Spinal cord (tissue), 10 donors: ENCODE measurements around the gene ZDHHC16. TPM values are rescaled to one million over a fixed set of nuclear protein-coding genes. Genes with fewer than 3 reads are reported as not detected.

Source experiments
- DNase-seq, 6 donors: peaks; one replicate each; pipeline versions ENCODE4 v3.0.0 to v3.0.0-alpha.2; 2013 to 2015; ENCODE audit warnings: low spot score in 6 of 6, low read depth in 4 of 6
- H3K27ac ChIP-seq: one replicate; pipeline ENCODE4 v1.5.1; 2013; ENCODE audit warnings: low read depth, low read length, control low read depth
- H3K27me3 ChIP-seq: one replicate; pipeline ENCODE4 v1.6.1; 2013; ENCODE audit warnings: low read length; ENCODE audit not compliant: control insufficient read depth, insufficient read depth
- H3K36me3 ChIP-seq: one replicate; pipeline ENCODE4 v1.6.1; 2013; ENCODE audit warnings: low read length; ENCODE audit not compliant: control insufficient read depth, insufficient read depth
- H3K4me1 ChIP-seq: one replicate; pipeline ENCODE4 v1.6.1; 2013; ENCODE audit warnings: low read length; ENCODE audit not compliant: control insufficient read depth, insufficient read depth
- H3K4me3 ChIP-seq: one replicate; pipeline ENCODE4 v1.5.1; 2013; ENCODE audit warnings: low read depth, low read length, control low read depth
- H3K9me3 ChIP-seq: one replicate; pipeline ENCODE4 v1.6.1; 2013; ENCODE audit warnings: low read length; ENCODE audit not compliant: control insufficient read depth, insufficient read depth
- WGBS: methylation state at CpG from one replicate; pipeline ENCODE4 v1.1.5; 2013; ENCODE audit warnings: missing lambda C conversion rate; ENCODE audit not compliant: insufficient coverage; 5-methylcytosine and 5-hydroxymethylcytosine counted together
- polyA plus RNA-seq, 2 donors: library from polyadenylated mRNA; unstranded; fragments of 120-200 nt; gene quantifications; one replicate each; pipeline ENCODE4 v1.2.1, GENCODE V29; 2013; ENCODE audit not compliant: insufficient read length in 2 of 2
- total RNA-seq, 2 donors: library from RNA; depleted of rRNA in 1 of 2; stranded (reverse); fragments of 120-200 nt in 1 of 2; fragments of >200 nt in 1 of 2; gene quantifications; one replicate each; pipeline versions ENCODE4 v1.2.3 to v1.2.4, GENCODE V29; 2013 to 2014
- donor health status: healthy.

ZDHHC16 gene
- total and polyA plus RNA-seq, 4 donors = 18.1 to 52.9 (median 45.7) TPM

DNA sequence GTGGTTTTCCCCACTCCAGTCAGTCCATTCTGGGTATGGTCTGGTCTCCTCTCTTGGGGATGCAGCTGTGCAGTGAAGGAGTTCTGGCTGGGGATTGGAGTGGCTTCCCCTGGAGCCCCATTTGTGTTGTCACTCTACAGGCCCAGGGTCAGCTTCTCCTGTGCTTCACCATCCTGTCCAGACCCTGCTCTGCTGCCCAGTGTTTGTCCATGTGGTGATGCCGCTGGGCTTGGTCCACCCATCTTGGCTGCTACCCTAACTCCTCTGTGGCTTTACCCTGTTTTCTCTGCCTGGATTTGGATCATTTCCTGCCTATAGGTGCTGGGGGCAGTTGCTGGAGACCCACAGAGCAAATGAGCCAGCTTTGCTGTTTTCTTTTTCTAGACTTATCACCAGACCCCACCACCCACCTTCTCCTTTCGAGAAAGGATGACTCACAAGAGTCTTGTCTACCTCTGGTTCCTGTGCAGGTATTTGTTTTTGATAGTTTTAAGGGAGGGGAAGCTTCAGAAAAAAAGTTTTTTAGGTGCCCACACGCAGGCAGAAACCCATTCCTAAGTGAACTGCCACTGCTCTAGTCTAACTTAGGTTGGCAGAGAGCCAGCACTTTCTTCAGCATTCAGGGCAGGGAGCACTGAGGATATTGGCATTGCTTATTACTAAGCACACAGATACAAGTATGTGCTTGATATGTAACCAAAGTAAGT lies 8.5 kb downstream of the ZDHHC16 start:
- Histone ChIP-seq H3K4me3 (no peak overlapping the region), H3K9me3 (no peaks in the 10 kb centered on the region), H3K27ac (no peak overlapping the region), H3K27me3 (no peaks in the 10 kb centered on the region), H3K36me3 (peaks cover 75% of the 10 kb centered on the region), H3K4me1 (peaks cover 7% of the 10 kb centered on the region)
- WGBS = 66% methylated on average over 2 of the region's 3 CpGs
- peak in 4 of 6 donors; percentile 13 to 60 (median 39) for DNase-seq

DNA sequence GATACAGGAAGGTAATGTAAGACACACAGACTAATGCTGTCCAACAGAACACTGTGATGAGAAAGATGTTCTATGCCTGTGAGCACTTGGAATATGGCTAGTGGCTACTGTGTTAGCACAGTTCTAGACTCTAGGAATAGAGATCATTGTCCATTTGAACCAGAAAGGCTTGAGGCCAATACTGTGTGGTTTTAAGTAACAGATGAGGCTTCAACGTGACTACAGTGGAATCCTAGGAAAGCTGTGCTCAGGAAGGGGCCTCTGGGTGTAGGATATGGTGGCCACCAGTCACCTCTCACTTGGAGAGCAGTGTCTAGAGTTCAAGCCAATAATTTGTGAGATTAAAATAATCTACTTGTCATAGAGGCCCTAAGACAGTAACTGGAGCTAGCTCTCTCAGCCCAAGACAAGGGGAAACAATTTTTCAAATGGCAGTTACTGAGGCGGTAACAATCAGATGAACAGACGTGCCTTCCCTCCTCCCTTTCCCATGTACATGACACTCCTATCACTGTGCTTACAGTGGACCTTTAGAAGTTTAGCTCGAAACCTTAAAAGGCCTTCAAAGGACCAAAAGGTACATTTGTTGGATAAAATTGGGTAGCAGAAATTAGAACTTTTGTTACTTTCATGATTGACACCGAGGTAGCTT lies 10.2 kb downstream of the ZDHHC16 start:
- Histone ChIP-seq H3K27ac (no peak overlapping the region), H3K36me3 (peaks cover 87% of the 10 kb centered on the region), H3K9me3 (no peaks in the 10 kb centered on the region), H3K4me3 (no peak overlapping the region), H3K4me1 (peaks cover 7% of the 10 kb centered on the region), H3K27me3 (no peaks in the 10 kb centered on the region)
- 85% methylated on average over 2 of the region's 5 CpGs for whole genome bisulfite sequencing
- DNase-seq = no peak

DNA sequence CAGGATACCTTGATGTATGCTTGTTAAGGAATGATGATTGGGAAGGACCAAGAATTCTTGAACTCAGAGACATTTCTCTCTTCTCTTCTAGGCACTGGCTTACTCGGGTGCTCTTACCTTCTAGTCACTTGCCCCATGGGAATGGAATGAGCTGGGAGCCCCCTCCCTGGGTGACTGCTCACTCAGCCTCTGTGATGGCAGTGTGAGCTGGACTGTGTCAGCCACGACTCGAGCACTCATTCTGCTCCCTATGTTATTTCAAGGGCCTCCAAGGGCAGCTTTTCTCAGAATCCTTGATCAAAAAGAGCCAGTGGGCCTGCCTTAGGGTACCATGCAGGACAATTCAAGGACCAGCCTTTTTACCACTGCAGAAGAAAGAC lies 10.7 kb downstream of the ZDHHC16 start:
- Histone ChIP-seq H3K9me3 (no peaks in the 10 kb centered on the region), H3K27me3 (no peaks in the 10 kb centered on the region), H3K4me1 (peaks cover 7% of the 10 kb centered on the region), H3K4me3 (no peak overlapping the region), H3K27ac (no peak overlapping the region), H3K36me3 (peaks cover 83% of the 10 kb centered on the region)
- DNase-seq = no peak
- 62% methylated on average over 2 of the region's 3 CpGs for whole genome bisulfite sequencing

DNA sequence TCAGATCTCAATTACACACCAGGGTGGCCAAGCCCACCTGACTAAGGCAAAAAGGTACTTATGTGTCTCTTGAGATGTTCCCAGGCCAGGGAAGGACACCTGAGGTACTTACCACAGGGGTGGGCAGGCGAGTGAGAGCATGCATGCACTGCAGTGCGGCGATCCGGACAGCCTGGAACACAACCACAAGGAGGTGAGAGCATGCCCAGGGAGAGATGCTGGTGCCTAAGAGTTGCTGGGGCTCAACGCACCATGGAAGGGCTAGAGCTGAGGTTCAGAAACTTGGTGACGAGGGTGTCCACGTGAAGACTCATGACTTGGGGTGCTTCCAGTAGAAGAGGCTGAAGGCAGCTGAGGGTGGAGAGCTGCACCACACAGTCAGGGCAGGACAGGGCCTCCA lies 13.1 kb downstream of the ZDHHC16 start:
- Histone ChIP-seq H3K4me1 (peaks cover 5% of the 10 kb centered on the region), H3K27ac (no peak overlapping the region), H3K9me3 (no peaks in the 10 kb centered on the region), H3K27me3 (no peaks in the 10 kb centered on the region), H3K4me3 (no peak overlapping the region), H3K36me3 (peaks cover 76% of the 10 kb centered on the region)
- DNase-seq = no peak
- WGBS = over 99% methylated on average over 7 of the region's 7 CpGs

DNA sequence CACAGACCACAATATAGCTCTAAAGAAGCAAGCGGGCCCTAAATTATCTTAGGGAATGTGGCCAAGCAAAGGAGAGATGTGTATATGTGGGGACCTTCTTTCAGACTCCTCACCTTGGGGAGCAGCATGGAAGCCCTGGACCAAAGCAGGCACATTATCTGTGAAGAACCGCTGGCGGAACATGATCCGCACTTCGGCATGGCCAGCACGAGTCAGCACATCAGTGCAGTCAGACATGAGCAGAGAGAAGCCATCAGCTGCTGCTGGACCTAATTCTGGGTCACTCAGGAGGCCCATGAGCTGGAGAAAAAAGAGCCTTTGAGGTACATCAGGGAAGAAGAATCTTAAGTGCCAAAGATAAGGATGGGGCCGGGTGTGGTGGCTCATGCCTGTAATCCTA lies 14.0 kb downstream of the ZDHHC16 start:
- no peak for DNase-seq
- H3K36me3 ChIP-seq = peaks cover 78% of the 10 kb centered on the region
- WGBS = 85% methylated on average over 6 of the region's 7 CpGs
- no peaks in the 10 kb centered on the region for H3K27me3 ChIP-seq
- H3K27ac ChIP-seq = no peak overlapping the region
- H3K4me1 ChIP-seq = no peaks in the 10 kb centered on the region
- no peaks in the 10 kb centered on the region for H3K9me3 ChIP-seq
- H3K4me3 ChIP-seq = no peak overlapping the region

DNA sequence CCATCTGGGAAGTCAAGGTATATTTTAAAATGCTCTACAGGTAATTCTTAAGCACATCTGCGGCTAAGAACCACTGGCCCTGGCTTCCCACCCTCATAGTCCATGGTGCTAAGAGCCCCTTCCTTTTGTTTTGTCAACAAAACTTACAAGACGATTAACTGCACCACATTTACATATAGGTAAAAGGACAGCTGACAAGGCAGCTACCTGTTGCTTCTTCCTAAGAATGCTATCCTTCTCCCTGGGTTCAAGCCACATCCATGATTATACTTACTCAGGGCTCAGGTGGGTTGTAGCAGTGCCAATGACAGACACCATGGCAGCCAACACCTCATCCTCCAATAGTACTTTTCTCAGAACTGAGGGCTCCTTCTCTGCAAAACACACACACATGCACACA lies 16.3 kb downstream of the ZDHHC16 start:
- Histone ChIP-seq H3K36me3 (peaks cover 83% of the 10 kb centered on the region), H3K27me3 (no peaks in the 10 kb centered on the region), H3K4me3 (no peak overlapping the region), H3K27ac (no peak overlapping the region), H3K4me1 (no peaks in the 10 kb centered on the region), H3K9me3 (no peaks in the 10 kb centered on the region)
- WGBS = 100% methylated on average over 1 of the region's 2 CpGs
- no peak for DNase-seq

DNA sequence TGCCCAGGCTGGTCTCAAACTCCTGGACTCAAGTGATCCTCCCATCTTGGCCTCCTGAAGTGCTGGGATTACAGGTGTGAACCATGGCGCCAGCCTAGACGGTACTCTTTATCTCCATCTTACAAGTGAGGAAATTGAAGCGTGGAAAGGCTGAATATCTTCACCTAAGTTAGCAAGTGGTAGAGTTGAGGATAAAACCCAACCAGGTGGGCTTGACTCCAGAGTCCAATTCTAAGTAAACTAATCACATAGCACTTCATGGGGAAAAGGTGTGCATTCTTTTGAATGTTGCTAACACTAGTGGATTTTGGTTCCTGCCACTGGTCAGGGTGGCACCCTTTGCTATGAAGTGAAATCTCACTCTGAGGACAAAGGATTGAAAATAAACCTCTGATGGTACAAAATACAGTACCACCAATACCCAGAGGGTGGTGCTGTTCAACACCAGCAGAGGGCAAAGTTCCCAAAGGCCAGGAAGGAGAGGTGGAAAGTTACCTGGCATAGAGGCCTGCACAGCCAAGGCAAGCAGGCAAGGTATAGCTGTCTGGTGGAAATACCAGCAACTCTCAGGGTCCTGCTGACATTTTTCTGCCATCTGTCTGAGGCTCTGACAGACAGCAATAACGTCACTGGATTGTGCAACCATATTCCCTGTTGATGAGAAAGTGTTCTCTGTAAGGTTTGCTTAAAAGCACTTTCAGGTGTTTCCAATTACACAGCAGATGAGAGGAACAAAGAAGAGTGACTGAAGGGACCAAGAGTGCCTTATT lies 17.6 kb downstream of the ZDHHC16 start:
- 60% methylated on average over 2 of the region's 4 CpGs for WGBS
- H3K27ac ChIP-seq = no peak overlapping the region
- DNase-seq = peak in 5 of 6 donors; percentile 15 to 81 (median 45)
- peaks cover 83% of the 10 kb centered on the region for H3K36me3 ChIP-seq
- H3K9me3 ChIP-seq = no peaks in the 10 kb centered on the region
- H3K4me3 ChIP-seq = no peak overlapping the region
- no peaks in the 10 kb centered on the region for H3K27me3 ChIP-seq
- no peaks in the 10 kb centered on the region for H3K4me1 ChIP-seq

DNA sequence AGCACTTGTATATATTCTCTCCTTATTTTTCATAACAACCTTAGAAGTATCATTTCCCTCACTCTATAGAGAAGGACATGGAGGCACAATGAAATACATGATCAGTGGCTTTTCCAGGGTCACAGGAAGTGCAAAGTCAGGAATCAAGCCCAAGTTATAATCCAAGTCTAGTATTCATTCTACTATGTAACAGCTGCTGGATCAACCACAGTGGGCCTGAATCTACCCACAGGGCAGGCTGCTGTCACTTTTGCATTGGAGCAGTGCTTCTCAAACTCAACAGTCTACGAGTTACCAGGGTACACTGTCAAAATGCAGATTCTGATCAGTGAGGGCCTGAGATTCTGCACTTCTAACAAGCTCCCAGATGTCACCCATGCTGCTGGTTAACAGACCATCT lies 18.3 kb downstream of the ZDHHC16 start:
- Histone ChIP-seq H3K4me3 (no peak overlapping the region), H3K9me3 (no peaks in the 10 kb centered on the region), H3K27ac (no peak overlapping the region), H3K4me1 (no peaks in the 10 kb centered on the region), H3K36me3 (peaks cover 82% of the 10 kb centered on the region), H3K27me3 (no peaks in the 10 kb centered on the region)
- no peak for DNase-seq
- 67% methylated on average over 1 of the region's 1 CpG for WGBS

DNA sequence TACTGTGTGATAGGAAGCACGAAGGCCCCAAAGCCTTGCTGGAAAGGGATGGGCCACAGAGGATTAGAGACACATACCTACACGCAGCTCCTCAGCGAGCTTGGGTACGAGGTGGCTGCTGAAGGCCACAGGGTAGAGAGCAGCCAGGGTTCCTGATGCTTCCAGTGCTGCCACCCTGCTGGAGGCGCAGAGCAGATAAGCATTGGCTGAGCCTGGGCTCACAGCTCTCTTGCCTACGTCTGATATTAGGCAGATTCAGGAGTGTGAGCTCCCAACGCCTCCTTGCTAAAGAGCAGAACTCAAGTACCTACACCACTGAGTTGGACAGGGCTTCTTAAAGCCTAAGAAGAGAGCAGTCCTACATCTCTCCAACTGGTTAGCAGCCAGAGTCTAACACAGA lies 20.0 kb downstream of the ZDHHC16 start:
- WGBS = 89% methylated on average over 7 of the region's 7 CpGs
- H3K27ac ChIP-seq = no peak overlapping the region

More for the DNA sequence above, 20.0 kb downstream of the ZDHHC16 start:
- Histone ChIP-seq H3K9me3 (no peaks in the 10 kb centered on the region), H3K36me3 (peaks cover 78% of the 10 kb centered on the region), H3K27me3 (no peaks in the 10 kb centered on the region), H3K4me1 (no peaks in the 10 kb centered on the region), H3K4me3 (no peak overlapping the region)
- no peak for DNase-seq
